ENCODE results near the gene ARHGEF11.

The ARHGEF11 gene

DNA sequence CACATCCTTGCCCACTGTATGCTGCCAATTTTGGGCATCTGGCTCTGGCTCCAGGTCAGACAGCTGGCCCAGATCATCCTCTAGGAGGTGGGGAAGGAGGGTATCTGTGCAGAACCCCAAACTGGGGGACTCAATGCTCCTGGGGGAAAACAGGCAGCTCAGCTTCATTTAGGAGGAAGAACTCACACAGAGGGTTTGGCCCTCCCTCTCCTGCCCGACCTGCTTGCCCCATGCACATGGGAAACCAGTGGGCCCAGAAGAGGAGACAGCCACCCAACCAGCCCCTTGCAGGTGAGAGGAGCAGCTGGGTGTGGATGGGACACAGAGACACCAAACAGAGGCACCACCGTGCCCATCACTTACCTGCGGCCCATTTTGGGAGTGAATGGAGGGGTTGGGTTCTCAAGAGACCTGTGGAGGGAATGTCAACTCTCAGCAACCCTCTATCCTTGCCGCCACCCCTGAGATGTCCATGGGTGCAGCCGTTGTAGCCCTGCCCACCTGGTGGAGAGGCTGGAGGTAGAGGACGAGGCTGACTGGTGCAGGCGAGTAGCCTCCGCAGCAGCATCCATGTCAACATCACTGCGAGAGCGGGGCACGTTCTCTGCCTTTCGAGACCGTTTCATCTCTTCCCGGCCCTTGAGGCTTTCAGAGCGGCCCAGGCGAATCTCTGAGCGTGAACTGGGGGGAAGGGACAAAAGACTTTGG is 97.6 kb downstream of the ARHGEF11 start:
- no peak for DNase-seq

DNA sequence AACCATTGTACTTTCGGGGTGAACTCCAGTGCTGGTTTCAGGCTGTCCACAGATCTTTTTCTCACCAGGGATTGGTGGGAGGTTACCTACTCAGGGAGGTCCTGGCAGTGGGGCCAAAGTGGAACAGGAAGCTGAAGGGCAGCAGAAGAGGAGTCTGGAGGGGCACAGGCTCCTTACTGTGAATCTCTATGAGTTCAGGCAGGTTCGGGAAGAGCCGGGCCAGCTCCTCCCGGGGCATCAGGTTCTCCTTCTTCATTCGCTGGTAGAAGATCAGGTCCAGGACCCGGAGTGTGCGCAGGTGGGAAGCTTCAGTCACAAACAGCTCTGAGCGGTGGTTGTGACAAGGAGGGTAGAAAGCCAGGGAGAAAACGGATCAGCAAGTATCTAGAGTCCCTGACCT is 98.4 kb downstream of the ARHGEF11 start:
- DNase-seq, result no peak

DNA sequence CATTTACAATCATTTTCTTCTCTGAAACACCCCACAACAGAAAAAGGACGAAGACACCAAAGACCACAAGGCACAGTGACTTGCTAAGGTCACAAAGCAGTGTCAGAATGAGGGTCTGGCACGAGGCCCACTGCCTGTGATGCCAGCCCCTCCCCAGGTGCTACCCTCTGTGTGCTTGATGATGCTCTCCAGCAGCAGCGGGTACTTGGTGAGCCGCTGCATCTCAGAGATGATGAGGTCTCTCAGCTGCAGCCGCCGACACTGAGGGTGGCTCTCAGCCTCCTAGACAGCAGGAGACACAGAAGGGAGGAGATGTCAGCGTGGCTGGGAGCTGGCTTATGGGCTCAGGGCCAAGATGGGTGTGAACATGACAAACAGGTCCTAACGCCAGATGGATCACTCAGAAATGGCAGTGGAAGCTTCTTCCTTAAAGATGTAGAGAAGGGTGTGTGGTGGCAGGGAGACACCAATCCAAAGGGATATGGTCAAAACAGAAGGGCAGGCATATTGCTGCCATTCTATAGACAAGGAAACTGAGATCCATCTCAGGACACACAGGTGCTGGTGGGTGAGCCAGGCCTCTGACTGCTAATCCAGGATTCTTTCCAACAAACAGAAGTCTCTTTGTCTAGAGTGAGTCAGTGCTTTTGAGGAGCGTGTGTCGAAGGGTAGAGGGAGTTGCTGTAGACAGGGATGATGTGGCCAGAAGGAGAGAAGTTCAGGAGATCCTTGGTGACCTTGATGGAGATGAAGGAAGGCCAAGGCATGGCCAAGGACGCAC is 99.5 kb downstream of the ARHGEF11 start:
- DNase-seq, result peak; percentile 65

DNA sequence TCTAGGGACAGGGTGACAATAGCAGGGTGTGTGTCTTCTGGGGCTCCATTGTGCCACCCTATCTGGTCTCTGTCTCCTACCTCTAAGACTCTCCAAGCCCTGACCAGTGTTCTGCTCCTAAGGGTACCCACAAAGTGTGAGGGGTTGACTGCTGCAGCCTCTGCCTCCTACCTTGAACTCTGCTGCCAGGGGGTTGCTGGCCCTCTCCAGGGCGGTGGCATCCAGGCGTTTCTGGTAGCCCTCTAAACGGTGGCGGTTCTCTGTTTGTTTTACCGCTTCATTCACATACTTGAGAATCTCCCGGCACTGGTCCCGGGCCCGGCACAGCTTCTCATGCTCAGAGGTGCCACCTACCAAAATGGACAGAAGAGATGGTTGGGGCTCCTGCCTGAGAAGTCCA is 100.7 kb downstream of the ARHGEF11 start:
- DNase-seq, result no peak

DNA sequence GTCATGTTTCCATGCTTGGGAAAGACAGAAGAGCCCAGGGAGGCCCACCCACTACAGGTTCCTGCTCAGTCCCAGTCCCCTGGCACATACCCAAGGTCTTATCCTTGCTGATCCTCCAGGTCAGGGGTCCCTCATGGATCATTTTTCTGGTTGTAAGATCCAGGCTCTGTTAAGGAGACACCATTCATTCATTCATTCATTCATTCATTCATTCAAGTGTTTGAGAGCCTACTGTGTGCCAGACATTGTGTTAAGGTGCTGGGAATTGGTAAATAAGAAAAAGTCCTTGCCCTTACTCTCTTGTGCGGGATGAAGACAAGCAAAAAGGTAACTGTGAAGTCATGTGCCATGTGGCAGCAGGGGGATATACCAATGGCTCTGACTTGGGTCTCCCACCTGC is 101.3 kb downstream of the ARHGEF11 start:
- DNase-seq, result no peak

DNA sequence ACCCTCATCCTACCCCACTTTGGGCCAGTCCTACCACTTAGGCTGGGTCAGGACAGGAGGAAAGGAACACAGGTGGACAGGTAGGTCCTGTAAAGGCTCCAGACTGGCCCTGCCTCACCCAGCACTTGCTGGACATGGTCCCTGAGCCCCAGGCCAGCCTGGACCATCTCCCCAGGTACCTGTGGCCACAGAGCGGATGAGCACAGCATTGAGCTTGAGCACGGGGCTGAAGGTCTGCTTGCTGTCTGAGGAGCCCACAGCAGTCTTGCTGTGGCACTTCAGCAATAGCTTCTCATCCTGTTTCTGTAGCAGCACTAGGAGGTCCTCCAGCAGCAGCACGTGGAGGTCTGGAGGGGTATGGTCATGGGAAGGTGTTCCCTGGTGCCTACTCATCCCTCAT is 101.8 kb downstream of the ARHGEF11 start:
- no peak for DNase-seq

DNA sequence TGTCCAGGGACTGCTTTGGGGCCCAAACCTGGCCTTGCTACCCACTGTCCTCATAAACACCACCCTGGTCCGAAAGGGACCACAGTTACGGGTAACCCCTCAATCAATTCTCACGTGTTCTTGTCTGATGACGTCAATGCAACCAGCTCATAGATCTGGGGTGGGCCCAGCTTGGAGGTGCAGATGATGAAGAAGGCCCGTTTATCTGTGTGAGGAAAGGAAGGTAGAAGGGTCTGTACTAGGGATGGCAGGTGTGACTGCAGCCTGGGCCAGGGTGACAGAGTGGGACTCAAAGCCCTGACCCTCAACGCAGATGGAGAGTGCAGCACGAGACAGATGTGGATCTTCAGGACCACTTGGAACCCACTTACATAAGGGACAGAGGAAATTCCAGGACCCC is 103.0 kb downstream of the ARHGEF11 start:
- DNase-seq, result no peak

DNA sequence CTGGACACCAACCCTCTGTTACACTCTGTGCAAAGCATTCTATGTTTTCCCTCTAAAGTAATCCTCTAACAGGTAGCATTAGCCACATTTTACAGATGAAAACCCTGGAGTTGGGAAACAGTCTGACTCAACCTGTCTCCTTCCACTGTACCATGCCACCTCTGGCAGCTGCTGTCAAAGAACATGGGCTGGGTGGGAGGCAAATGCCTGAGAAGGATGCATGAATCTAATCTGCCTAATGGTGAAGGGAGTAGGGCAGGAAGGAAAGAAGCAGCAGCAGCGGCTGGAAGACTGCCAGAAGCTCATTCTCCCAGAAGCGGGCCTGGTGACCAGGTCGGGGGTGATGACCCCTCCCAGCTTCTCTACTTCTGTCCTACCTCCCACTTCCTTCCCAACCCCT is 103.4 kb downstream of the ARHGEF11 start:
- no peak for DNase-seq

DNA sequence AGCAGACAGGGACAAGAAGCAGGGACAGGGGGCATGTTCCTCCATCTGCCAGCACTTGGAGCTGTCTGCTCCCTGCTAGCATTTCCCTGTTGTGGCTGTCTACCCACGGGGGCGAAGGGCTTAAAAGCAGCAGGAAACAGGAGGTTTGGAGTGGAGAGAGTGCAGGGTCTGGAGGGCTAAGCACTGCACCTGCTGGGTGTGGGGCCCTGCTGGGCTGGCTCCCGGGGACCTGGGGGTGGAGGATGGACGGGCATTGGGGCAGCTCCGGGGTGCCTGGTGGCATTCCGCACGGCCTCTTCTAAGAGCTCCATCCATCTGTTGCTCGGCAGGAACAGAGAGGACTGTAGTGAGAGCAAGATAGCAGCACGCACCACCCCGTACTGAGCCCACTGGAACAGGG is 103.9 kb downstream of the ARHGEF11 start:
- DNase-seq, result no peak

DNA sequence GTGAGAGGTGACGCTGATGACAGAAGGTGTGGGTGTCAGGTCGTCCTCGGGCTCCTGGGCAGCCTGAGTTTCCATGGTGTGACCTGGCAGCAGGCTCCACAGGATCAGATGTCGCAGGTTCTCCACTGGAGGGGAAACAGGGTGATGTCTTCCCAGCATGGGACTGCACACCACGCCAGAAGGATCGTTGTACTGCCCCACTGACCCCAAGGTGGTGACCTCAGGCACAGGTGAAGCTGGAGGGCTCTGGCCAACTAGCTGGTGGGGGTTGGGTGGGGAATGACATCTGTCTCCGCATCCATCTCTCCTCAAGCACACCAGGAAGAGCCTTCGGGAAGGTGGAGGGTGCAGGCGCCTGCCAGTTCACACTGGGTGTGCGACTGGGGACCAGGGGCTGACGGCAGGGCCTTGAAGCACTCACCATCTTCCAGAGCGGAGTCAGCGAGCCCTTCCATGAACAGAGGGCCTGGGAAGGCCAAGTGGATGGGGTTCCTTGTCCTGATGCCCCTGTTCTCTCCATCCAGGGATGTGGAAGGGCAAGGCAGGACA is 105.7 kb downstream of the ARHGEF11 start:
- DNase-seq, result no peak

DNA sequence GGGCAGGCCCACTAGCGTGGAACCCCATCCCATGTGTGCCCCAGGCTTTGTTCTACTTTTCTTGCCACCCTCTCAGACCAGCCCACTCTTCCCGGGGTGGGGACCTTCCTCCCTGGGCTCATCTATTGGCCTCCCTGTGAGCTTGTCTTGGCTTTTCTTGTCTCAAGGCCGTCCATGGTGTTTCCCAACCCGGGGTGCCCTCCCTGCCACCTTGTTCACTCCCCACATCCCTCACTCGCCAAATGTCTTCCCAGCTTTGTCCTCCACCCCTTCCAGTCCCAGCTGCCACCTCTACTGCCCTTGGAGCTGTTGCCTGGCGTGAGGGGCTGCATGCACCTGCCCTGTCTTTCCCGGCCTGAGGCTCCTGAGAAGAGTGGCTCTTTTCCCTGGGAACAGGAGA is 106.7 kb downstream of the ARHGEF11 start:
- DNase-seq, result no peak

DNA sequence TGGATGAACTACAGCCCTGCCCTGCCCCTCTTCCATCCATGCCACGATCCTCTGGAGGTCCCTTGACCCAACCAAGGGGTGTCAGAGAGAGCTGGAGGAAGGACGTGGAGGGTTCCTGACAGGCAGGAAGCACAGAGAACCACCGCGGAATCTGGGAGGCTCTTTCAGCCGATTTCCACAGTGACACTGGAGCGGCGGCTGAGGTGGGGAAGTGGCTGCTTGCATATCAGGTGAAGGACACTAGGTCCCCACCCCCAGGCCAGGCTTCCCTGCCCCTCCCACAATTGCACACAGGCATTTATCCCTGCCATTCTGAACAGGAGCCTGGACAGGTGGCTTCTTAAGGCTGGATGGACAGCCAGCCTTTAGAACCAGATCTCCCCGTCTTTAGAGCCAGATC is 107.7 kb downstream of the ARHGEF11 start:
- DNase-seq, result no peak

DNA sequence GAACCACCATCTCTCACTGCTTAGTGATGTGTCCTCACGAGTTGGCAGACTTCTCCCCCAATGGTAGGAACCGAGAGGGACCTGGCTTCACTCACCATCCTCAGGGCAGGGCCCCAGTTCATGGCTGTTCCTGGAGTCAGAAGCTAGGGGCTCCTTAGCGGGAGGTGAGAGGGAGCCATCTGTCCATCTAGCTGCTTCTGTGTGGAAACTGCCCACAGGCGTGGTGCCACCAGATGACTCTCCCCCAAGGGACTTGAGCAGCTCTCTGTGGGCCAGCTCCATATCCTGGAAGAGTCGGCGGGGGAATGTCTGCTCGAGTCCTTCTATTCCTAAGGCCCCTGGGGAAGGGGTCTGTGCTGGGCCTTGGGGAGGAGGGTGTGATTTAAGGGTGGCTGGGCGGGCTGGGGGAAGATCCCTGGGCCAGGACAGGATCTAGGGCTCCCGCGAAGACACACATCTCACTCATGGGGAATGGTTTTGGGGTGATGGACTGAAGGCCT is 108.8 kb downstream of the ARHGEF11 start:
- DNase-seq, result no peak

DNA sequence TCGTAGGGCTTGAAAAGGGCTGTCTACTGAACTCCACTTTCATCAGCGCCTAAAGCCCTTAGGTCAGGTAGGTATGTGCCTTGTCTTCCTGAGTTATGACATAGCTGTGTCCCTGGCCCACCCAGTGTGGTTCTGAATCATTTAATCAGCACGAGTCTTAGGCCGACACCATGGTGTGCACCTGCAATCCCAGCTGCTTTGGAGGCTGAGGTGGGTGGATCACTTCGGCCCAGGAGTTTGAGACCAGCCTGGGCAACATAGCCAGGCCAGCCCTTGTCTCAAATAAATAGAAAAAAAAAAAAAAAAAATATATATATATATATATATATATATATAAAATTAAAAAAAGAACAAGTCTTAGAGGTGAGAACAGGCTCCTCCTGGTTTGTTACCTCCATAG is 109.4 kb downstream of the ARHGEF11 start:
- no peak for DNase-seq

DNA sequence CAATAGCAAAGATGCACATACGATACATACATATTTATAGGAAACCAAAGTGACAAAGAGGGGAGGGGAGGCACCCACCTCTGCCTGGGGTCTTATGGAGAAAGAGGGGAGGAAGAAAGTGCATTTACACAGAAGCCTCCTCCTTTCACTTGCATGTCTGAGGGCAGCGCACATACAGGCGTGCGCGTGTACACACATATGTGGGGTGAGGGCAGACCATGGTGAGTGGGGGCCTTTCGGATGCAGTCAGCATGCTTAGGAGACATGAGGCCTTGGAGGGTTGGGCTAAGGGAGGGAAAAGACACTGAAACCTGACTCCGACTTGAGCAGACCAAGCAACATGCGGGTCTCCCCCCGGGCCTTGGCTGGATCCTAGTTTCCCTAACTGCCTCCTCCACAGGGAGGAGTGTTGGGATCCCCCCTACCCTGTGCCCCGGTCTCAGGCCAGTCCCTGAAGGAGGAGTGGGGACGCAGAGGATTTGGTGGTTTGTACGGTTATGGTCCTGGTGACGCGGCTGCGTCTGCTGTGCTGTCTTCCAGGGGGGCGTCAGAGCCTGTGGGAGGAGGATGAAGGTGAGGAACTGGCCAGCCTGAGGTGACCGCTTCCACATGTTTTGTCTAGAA is 109.9 kb downstream of the ARHGEF11 start:
- no peak for DNase-seq

DNA sequence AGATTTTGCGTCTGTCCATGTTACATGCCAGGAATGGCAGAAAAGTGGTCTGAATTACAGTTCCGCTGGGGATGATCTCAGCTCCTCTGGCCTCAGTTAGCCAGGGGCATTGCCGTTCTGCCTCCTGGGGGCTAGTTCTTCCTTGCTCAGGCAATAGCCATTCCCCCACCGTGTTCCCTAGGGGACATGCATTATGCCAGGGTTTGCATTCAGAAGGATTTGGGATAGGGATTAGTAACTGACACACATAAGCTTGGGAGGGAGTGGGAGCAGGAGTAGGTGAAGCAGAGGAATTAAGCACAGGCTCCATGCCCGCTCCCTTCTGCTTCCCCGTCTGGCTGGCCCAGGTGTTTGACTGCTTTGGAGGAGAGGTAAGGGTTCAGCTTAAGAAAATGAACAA is 112.4 kb downstream of the ARHGEF11 start:
- no peak for DNase-seq

DNA sequence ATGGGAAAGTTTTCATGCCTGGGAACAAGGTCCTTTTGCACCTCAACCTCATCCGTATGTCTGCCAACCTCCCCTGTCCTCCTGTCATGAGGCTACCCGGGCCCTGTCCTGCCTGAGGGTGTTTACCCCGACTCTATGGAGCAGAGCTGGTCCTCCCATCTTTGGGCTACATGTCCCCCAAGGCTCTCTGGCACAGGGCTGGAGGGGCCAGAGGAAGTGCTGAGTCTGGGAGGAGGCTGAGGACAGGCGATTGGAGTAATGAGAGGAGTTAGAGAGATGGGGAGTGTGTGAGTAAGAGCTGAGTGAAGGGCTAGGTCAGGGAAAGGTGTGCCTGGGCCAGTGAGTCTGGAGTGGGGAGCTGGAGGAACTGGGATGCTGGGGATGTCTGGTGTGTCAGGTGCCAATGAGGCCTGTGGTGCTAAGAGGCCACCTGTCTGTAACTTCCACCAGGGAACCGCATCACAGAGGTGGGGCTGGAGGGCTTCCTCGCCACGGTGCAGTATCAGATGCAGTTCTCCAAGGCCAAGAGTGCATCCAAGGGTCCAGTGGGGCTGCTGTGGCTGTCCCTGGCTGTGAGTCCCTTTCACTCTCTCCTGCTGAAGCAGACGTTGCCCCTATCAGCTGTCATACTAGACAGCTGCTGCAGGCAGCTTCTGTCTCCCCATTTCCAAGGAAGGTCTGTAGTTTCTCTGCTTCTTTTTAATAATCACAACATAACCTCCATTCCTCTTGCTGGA is 113.4 kb downstream of the ARHGEF11 start:
- no peak for DNase-seq

DNA sequence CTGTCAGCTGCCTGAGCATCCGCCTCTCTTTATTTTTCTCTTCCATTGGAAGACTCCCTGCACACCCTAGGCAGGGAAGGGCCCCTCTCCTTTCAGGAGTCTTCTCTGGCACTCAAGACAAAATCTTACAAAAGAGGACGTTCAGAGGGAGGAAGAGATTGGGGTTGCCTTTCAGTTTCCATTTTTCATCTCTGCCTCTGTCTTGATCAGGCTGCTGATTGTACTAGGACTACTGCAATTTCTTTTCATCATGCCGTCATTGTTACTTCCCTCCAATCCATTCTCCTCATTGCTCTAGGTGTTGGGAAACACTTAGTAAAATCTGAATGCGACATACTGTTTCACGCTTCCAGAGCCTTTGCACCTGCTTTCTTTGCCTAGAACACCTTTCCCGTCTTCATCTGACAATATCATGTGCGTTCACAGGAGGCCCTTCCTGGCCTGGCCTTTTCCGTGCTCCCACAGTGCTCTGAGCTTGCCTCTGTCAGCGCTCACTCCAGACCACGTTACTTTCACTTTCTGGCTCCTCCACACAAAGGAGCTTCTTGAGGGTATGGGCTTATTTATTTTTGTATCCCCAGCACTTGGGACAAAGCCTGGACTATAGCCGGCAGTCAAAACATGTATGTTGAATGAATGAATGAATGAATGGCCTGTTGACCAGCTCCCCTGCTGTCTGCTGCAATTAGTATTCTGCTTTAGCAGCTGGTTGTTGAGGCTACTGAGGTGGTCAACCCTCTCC is 114.2 kb downstream of the ARHGEF11 start:
- DNase-seq, result no peak

DNA sequence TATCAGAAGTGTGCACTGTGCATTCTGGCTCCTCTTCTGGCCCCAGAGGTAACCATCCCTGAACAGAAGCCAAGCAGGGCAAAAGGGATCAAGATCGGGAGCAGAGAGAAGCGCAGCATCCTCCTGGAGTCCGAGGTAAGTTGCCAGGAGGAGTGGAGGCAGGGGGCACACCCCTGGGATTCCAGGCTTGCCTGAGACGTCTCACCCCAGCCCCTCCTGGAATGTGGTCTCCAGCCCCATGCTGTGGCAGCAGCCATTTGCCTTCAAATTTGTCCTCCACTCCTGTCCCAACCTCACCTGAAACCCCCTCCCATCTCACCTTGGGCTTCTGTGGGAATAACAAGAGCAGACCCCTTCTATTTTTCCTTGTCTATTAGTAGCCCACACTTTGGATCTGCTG is 115.1 kb downstream of the ARHGEF11 start:
- DNase-seq, result no peak

DNA sequence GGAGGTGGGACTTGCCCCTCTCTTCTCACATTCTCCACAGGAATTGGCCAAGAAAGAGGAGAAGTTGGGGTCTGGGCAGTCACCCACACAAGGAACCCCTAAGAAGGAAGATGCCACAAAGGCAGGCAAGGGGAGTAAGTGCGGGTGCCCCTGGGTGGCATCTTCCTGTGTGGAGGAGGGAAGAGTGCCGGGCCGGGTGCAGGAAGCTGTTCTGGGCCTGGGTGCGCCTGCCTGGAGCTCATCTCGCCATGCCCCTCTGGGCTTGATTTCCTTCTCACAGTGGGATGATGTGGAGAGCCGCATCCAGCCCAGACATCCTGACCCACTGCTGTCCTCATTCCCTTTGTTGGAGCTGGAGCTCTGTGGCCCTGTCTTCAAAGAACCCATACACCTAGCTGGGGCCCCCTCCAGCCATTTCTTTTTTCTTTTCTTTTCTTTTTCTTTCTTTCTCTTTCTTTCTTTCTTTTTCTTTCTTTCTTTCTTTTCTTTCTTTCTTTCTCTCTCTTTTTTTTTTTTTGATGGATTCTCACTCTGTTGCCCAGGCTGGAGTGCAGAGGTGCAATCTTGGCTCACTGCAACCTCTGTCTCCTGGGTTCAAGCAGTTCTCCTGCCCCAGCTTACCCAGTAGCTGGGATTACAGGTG is 115.8 kb downstream of the ARHGEF11 start:
- no peak for DNase-seq

DNA sequence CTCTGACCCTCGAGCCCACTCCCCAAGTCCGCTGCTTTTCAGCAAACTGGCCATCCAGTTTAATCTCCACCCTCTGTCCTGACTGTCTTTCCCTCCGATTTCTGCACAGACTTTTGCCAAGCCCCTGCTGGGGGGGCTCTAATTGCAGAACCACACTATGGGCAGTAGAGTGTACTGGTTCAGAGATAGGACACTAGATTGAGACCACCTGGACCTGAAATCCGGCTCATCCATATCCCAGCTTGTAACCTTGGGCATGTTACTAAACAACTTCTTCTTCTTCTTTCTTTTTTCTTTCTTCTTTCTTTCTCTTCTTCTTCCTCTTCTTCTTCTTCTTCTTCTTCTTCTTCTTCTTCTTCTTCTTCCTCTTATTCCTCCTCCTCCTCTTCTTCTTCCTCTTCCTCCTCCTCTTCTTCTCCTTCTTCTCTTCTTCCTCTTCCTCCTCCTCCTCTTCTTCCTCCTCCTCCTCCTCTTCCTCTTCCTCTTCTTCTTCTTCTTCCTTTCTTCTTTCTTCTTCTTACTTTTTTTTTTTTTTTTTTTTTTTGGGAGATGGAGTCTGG is 117.4 kb downstream of the ARHGEF11 start:
- no peak for DNase-seq

Data from COR-L47 (cell line).